Measurements from ENCODE around the gene CCDC93. TPM values are rescaled to one million over a fixed set of nuclear protein-coding genes. Genes with fewer than 3 reads are reported as not detected.
"Not testable (repeated sequence)": the region's sequence is repeated elsewhere in the genome, so short reads cannot be mapped to it uniquely, and the experiment has no call there.

Gene CCDC93
- total RNA-seq, 1 donor from 2014 or later, result 17.7 TPM

DNA sequence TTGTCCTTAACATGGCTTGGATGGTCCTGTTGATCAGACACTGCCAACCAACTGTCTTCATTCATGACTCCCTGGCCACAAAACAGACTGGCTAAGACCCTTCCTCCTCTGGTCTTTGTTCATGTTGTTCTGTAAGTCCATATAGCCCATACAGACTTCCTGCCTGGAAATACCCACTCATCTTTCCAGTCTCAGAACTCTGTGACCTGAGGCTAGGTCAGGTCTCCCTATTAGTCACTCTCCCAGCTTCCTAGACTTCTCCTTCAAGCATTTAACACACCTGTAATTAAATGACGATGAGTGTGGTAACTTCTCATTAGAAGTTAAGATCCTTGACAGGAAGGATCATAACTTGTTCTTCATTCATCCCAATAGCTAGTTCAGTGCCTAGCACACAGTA is 56.3 kb downstream of the CCDC93 start:
- DNase-seq (ENCODE audit: low read depth in 2 of 2), result peak in 1 of 2 donors; percentile 52

DNA sequence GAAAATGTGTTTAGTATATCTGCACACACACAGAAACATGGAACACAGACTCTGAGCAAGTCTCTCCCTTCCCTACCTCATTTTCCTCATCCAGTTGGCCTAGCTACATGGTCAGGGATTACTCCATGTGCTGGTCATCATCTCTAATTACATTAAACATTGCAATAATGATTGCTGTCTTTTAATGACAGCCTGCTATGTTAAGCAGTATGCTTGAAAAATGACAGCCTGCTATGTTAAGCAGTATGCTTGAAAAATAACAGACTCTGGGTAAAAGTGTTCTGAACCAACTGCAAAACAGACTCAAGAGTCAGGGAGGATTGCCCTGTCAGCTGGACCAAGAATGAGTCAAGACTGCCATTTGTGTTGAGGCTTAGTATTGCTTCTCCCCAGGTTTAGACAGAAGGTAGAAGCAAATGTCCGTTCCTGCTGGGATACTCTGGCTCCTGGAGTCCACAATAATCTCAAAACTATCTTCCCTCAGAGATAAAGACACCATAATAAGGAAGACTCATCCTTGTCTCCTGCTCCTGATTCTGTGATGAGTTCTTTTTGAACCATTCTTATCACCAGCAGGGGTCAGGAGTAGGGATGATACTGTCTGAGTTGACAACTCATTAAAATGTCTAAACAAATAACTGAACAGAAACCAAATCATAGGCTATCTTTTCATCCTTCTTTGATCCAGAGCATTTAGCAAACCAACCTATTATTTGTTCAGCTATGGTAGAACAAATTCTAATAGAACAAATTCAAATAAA is 57.7 kb downstream of the CCDC93 start:
- no peak for DNase-seq (ENCODE audit: low read depth in 2 of 2)

DNA sequence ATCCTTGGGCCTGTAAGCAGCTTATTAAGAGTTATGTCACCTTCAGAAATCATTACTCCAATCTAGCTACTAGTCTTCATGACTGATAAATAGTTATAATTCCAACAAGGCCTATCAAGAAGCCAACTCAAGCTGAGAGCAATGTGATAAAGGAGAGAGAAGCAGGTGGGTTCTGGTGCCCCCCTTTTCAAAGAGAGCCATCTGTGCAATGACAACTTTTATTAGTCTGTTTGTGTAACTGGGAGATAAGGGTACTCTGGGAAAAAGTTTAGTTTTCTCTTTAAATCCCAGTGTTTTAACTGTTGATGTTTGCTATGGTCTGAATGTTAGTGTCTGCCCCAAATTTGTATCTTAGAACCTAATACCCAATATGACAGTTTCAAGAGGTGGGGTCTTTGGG is 60.6 kb downstream of the CCDC93 start:
- no peak for DNase-seq (ENCODE audit: low read depth in 2 of 2)

DNA sequence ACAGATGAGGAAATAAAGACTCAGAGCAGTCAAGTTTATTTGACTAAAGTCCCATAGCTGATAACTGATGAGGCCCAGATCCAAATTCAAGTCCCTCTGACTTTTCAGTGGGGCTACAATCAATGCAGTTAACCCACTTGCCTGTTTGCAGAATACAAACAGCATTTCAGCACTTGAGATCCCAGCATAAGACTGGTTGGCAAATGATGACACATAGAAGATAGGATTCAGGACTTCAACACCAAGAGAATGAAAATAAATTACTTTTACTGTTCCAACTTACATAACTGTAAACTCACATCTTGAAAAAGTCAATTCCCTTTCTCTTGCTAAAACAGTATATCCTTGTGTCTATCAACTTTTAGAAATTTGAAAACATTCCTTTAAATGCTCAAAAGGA is 61.2 kb downstream of the CCDC93 start:
- DNase-seq (ENCODE audit: low read depth in 2 of 2), result no peak

GRCh38 chr2:117952228-117952627 is 61.6 kb downstream of the CCDC93 start:
- no peak for DNase-seq (ENCODE audit: low read depth in 2 of 2)

DNA sequence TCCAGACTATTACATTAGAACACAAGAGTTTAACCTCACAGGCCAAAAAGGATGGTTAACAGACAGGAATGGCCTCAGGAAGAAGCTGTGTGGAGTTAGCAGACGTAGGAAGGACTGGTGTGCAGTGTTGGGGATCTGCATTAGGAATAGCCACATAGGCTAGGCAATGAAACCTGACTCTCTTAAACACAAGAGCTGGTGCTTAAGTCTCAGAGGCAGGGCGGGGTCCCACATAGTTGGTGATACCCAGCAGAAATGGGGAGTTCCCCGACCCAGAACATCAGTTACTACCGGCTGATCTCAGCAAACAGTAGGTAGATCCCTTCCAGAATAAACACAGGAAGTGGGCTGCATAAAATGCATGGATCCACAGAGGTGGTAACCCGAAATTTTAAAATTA is 64.1 kb downstream of the CCDC93 start:
- no peak for DNase-seq (ENCODE audit: low read depth in 2 of 2)

DNA sequence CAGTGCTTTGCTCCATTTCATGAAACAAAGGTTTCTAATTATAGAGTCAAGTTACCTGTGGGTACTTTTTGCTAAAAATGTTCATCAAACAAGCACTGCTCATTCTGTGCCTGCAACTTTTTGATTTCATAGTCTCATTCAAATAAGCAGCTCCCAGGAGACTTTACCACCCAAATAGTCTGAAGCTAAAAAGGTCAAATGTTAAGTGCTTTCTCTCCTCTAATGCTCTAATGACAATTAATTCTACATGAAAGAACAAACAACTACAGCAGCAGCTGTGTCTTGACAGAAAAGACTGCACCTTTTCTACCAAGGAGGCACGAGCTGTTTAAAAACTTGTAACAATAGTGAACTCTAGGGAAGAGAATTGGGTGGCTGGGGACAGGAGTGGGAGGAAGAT is 65.3 kb downstream of the CCDC93 start:
- DNase-seq (ENCODE audit: low read depth in 2 of 2), result no peak

- no peak for DNase-seq (ENCODE audit: low read depth in 2 of 2)
These were observed 68.6 kb downstream of the CCDC93 start for GRCh38 chr2:117945296-117945695.

DNA sequence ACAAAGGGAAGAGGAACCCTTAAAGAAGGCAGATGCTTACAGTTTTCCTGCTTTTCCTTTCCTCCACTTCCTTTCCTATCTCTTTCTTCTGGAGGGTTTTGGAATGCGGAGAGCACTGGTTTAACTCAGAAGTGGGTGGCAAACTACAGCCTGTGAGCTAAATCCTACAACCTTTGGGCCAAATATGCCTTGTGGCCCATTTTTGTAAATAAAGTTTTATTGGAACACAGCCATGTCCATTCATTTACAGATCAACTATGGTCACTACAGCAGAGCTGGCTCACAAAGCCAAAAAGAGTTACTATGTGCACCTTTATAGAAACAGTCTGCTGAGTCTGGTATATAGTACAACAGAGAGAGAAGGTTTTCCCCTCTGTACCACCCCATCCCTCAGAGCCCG is 69.1 kb downstream of the CCDC93 start:
- DNase-seq (ENCODE audit: low read depth in 2 of 2), result no peak

GRCh38 chr2:117943013-117943672 is 70.7 kb downstream of the CCDC93 start:
- DNase-seq (ENCODE audit: low read depth in 2 of 2), result no peak

DNA sequence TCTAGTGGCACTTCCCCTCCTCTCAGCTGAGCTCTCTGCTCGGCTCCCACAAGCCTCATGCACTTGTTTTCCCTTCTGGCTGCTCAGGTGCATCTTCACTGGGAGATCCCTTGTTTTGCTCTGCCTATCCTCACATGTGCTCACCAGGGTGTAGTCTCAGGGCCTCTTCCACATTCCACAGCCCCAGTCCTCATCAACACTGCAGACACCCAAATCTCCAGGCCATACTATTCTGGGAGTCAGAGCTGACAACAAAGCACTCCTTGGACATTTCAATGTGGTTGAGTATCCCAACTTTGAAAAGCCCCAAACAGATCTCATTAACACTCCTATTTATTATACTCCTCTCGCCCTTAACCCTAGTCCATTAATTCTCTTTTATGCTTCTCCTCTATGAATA is 71.3 kb downstream of the CCDC93 start:
- no peak for DNase-seq (ENCODE audit: low read depth in 2 of 2)

DNA sequence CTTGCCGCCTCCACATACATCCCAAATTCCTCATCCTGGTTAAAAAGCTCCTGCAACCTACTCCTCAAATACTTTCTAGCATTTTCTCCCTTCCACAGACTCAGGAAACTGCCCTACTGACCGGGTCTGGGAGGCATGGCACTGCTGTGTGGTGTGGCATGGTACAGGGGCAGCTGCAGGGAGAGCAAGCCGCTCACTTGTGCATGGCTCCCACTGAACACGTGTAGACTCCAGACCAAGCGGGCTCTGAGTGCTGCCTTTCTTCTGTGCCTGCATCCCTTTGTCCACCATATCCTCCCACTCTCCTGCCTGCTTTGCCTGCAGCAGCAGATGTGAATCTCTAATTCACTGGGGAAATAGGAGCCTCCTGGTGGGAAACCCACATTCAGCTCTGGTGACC is 72.2 kb downstream of the CCDC93 start:
- DNase-seq (ENCODE audit: low read depth in 2 of 2), result no peak

DNA sequence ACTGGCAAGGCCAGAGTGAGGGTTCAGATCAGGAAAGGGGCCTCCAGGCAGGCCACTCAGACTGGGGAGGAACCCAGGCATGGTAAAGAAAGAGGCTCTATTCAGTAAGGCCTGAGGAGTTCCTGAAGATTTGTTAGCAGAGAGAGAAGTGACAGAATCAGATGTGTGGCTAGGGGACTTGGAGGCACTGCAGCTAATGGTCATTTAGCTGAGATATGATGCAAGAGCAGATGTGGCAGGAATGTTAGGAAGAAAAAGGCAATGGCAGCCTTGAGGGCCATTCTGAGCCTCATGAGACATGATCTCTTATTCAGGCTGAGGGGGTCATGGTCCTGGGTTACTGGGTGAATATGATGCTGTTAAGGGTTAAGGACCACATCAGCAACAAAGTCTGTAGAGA is 73.4 kb downstream of the CCDC93 start:
- no peak for DNase-seq (ENCODE audit: low read depth in 2 of 2)

- peak in 1 of 2 donors; percentile 33 for DNase-seq (ENCODE audit: low read depth in 2 of 2)
These were observed 75.3 kb downstream of the CCDC93 start for GRCh38 chr2:117938611-117939010.

DNA sequence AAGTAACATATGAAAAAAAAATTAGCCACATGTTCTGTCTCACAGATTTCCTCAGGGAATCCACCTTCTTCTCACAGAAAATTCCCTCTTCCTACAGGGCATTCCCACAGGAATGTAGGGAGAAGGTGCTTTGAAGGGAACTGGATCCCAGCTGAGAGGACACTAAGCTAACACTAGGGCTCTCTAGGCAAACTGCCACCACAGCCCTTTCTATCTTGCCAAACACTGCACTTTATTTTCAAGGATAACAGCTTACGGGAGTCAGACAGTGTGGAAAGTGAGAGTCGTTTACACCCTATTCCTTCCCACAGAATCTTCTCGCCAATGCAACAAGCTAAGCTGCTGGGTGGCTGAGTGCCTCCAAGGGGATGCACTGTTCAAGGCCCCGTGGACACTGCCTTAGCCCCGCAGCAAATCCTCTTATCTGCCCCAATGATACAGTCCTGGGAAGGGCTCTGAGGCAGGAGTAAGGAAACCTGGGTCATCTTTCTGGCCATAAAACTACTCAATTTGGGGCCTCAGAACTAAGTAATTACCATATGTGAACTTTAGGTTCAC is 76.9 kb downstream of the CCDC93 start:
- no peak for DNase-seq (ENCODE audit: low read depth in 2 of 2)

GRCh38 chr2:117935954-117936353 is 77.9 kb downstream of the CCDC93 start:
- DNase-seq (ENCODE audit: low read depth in 2 of 2), result no peak

DNA sequence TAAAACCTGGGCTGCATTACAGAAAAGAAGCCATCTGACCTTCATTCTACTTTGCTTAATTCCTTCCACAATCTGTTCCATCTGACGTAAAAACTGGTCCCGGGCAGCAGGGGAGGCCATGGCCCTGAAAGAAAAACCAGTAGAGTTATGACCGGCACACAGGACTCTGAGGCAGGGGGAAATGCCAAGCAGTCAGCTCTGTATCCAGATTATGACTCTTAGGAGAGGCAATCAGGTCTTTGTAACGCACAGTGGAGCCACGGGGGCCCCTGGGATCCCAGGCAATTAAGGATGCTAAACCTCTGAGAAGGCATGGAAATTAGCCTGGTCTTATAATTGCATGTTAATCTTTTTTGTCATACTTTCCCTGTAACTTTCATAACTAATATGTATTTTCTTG is 78.4 kb downstream of the CCDC93 start:
- DNase-seq (ENCODE audit: low read depth in 2 of 2), result no peak

DNA sequence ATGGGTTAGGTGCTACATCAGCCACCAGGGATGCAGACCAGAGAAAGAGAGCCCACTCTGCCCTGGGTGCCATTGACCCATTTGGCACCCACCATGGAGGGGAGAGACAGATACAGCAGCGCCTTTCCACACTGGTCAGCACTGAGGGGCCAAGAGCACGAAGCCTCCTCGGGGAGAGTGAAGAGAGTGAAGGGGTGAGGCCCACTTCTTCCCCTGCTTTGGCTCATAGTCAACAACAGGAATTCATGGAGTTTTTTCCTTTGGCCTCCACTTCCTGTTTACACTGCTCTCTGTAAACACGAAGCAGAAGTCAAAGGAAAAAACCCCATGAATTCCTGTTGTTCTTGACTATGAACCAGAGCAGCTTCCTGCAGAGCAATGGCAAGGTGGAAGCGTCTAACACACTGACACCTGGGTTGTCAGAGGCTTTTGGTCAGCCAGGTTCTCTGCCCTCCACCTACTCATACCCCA is 80.0 kb downstream of the CCDC93 start:
- DNase-seq (ENCODE audit: low read depth in 2 of 2), result peak in 1 of 2 donors; percentile 9

GRCh38 chr2:117931978-117932377 is 81.9 kb downstream of the CCDC93 start:
- peak in 1 of 2 donors; percentile 63 for DNase-seq (ENCODE audit: low read depth in 2 of 2)

DNA sequence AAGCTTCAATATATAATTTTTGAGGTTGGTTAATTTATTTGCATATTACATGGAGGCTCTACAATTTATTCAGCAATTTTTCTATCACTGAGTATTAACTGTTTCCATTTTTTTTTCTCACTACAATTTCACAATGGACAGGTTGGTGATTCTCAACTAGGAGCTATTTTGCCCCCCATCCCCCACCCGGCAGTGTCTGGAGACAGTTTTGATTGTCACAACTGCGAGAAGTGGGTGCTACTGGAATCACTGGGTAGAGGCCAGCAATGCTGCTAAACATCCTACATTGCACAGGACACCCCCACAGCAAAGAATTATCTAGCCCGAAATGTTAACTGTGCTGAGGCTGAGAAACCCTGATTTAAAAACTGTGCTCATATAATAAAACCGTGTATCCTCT is 82.6 kb downstream of the CCDC93 start:
- DNase-seq (ENCODE audit: low read depth in 2 of 2), result no peak

- no peak for DNase-seq (ENCODE audit: low read depth in 2 of 2)
These were observed 83.1 kb downstream of the CCDC93 start for GRCh38 chr2:117930775-117931174.

GRCh38 chr2:117923471-117923870 is 90.4 kb downstream of the CCDC93 start:
- DNase-seq (ENCODE audit: low read depth in 2 of 2), result not testable (repeated sequence)

DNA sequence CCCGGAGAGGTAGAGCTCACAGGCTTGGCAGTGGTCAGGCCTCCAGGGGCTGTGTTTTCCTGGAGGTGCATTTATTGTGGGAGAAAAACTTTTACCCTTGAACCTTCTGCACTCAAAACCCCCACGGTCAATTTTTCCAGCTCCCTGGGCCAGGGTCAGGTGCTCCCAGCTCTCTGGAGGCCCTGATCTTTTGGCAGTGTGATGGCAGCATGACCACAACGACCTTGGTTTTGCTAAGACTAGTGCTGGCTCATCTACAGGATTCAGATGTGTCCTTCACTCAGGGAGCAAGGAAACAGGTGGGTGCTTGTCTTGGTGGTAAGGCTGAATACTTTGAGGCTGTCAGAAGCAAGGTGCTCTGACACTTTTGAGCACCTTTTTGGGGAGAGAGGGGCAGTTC is 92.3 kb downstream of the CCDC93 start:
- no peak for DNase-seq (ENCODE audit: low read depth in 2 of 2)
